ENCODE results near the gene FIGLA. TPM values are rescaled to one million over a fixed set of nuclear protein-coding genes. Genes with fewer than 3 reads are reported as not detected.

FIGLA gene
- total RNA-seq, 6 experiments from 2014 or later: not detected

GRCh38 chr2:70833246-70833645 lies 42.8 kb upstream of the FIGLA start:
- Mint-ChIP-seq H3K4me3 (no peak overlapping the region), H3K27ac (no peak overlapping the region), H3K4me1 (ENCODE audit: low read depth) (peaks cover 20% of the 10 kb centered on the region), H3K27me3 (ENCODE audit: insufficient read depth) (peaks cover 47% of the 10 kb centered on the region), H3K9me3 (no peaks in the 10 kb centered on the region), H3K36me3 (ENCODE audit: low read depth) (no peaks in the 10 kb centered on the region)
- DNase-seq: no peak
- TF ChIP-seq, protein P1, sequence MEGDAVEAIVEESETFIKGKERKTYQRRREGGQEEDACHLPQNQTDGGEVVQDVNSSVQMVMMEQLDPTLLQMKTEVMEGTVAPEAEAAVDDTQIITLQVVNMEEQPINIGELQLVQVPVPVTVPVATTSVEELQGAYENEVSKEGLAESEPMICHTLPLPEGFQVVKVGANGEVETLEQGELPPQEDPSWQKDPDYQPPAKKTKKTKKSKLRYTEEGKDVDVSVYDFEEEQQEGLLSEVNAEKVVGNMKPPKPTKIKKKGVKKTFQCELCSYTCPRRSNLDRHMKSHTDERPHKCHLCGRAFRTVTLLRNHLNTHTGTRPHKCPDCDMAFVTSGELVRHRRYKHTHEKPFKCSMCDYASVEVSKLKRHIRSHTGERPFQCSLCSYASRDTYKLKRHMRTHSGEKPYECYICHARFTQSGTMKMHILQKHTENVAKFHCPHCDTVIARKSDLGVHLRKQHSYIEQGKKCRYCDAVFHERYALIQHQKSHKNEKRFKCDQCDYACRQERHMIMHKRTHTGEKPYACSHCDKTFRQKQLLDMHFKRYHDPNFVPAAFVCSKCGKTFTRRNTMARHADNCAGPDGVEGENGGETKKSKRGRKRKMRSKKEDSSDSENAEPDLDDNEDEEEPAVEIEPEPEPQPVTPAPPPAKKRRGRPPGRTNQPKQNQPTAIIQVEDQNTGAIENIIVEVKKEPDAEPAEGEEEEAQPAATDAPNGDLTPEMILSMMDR (IDR thresholded peaks at IDR 0.05): no peak

GRCh38 chr2:70832386-70832785 lies 41.9 kb upstream of the FIGLA start:
- H3K27me3 Mint-ChIP-seq (ENCODE audit: insufficient read depth): peaks cover 42% of the 10 kb centered on the region
- peaks cover 25% of the 10 kb centered on the region for H3K4me1 Mint-ChIP-seq (ENCODE audit: low read depth)
- no peak for DNase-seq
- H3K36me3 Mint-ChIP-seq (ENCODE audit: low read depth): no peaks in the 10 kb centered on the region
- no peaks in the 10 kb centered on the region for H3K9me3 Mint-ChIP-seq
- H3K27ac Mint-ChIP-seq: no peak overlapping the region
- TF ChIP-seq, protein P1 (IDR thresholded peaks at IDR 0.05): no peak
- no peak overlapping the region for H3K4me3 Mint-ChIP-seq

DNA sequence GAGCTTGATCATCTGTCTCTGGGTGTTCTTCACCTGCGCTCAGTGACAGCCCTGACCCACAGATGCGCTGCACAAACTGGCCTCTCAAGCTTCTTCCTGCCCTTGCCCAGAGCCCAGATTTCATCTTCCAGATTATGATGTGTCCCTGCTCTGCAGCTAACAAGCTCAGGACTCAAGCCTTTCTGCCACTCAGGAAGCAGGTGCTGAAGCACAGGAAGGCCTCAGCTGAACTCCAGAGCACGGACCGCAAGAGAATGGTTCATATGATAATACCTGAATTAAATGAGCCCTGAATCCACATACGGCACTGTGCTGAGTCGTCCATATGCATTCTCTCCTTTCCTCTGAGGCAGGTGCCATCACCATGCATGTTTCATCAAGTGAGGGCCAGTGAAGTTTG lies 41.4 kb upstream of the FIGLA start:
- H3K9me3 Mint-ChIP-seq: no peaks in the 10 kb centered on the region
- H3K36me3 Mint-ChIP-seq (ENCODE audit: low read depth): no peaks in the 10 kb centered on the region
- H3K27ac Mint-ChIP-seq: no peak overlapping the region
- H3K4me3 Mint-ChIP-seq: no peak overlapping the region
- peaks cover 30% of the 10 kb centered on the region for H3K4me1 Mint-ChIP-seq (ENCODE audit: low read depth)
- DNase-seq: no peak
- TF ChIP-seq, protein P1 (IDR thresholded peaks at IDR 0.05): no peak
- peaks cover 37% of the 10 kb centered on the region for H3K27me3 Mint-ChIP-seq (ENCODE audit: insufficient read depth)

- Mint-ChIP-seq H3K36me3 (ENCODE audit: low read depth) (no peaks in the 10 kb centered on the region), H3K4me3 (no peak overlapping the region), H3K27me3 (ENCODE audit: insufficient read depth) (peaks cover 25% of the 10 kb centered on the region), H3K27ac (no peak overlapping the region), H3K9me3 (no peaks in the 10 kb centered on the region), H3K4me1 (ENCODE audit: low read depth) (peaks cover 32% of the 10 kb centered on the region)
- TF ChIP-seq, protein P1 (IDR thresholded peaks at IDR 0.05): no peak
- no peak for DNase-seq
These were observed 39.9 kb upstream of the FIGLA start for GRCh38 chr2:70830366-70830765.

DNA sequence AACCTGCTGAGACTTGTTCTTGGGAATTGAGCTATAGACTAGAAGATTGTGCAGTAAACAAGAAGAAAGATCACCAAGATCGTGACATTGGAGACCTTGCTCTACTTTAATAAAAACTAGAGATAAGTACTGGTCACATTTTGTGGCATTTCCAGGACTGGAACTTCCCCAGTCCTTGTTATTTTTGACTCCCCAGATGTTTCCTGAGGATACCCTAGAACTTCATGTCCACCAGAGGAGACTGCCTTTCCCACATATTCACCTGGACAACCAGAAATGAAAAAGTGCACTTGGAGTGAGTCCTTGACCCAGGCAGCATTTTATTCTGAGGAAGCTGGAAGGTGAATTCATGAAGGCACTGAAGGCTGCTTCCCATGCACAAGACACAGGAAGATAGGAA lies 39.5 kb upstream of the FIGLA start:
- no peak overlapping the region for H3K27ac Mint-ChIP-seq
- peaks cover 21% of the 10 kb centered on the region for H3K27me3 Mint-ChIP-seq (ENCODE audit: insufficient read depth)
- no peak overlapping the region for H3K4me3 Mint-ChIP-seq
- H3K9me3 Mint-ChIP-seq: no peaks in the 10 kb centered on the region
- TF ChIP-seq, protein P1 (IDR thresholded peaks at IDR 0.05): no peak
- DNase-seq: no peak
- peaks cover 32% of the 10 kb centered on the region for H3K4me1 Mint-ChIP-seq (ENCODE audit: low read depth)
- no peaks in the 10 kb centered on the region for H3K36me3 Mint-ChIP-seq (ENCODE audit: low read depth)

All from HFFc6 (cell line).